GM21447 (cell line): ENCODE data around the gene TFR2.

Experiments
- ATAC-seq: cut with Tn5 transposase; IDR thresholded peaks from one replicate; pipeline ENCODE4 v1.9.1; 2021; ENCODE audit not compliant: unreplicated experiment

The TFR2 gene

GRCh38 chr7:100613412-100614175 is 27.8 kb downstream of the TFR2 start:
- no peak for ATAC-seq

- ATAC-seq: peak; percentile 10
Measured at GRCh38 chr7:100612730-100613390, 28.5 kb downstream of the TFR2 start.

- ATAC-seq: peak; percentile 92
Measured at GRCh38 chr7:100611983-100612729, 29.2 kb downstream of the TFR2 start, which contains the start of gene MOSPD3. Gene MOSPD3, plus strand, starts transcription at chr7:100612540. Its CDS starts 252 bp downstream, at chr7:100612792.

GRCh38 chr7:100609958-100610357 is 31.4 kb downstream of the TFR2 start:
- ATAC-seq: no peak

- no peak for ATAC-seq
Measured at GRCh38 chr7:100607111-100607510, 34.2 kb downstream of the TFR2 start.

GRCh38 chr7:100606313-100606712 is 35.0 kb downstream of the TFR2 start:
- no peak for ATAC-seq

- ATAC-seq: no peak
Measured at GRCh38 chr7:100604976-100605911, 36.1 kb downstream of the TFR2 start.

- ATAC-seq: peak; percentile 64
Measured at GRCh38 chr7:100604028-100604975, 37.0 kb downstream of the TFR2 start.

GRCh38 chr7:100603726-100604027 is 37.7 kb downstream of the TFR2 start:
- ATAC-seq: peak; percentile 14

GRCh38 chr7:100602889-100603725 is 38.2 kb downstream of the TFR2 start:
- ATAC-seq: no peak

GRCh38 chr7:100600730-100601038 is 40.7 kb downstream of the TFR2 start:
- ATAC-seq: no peak

GRCh38 chr7:100599911-100600729 is 41.2 kb downstream of the TFR2 start:
- ATAC-seq: no peak

GRCh38 chr7:100598425-100598824 is 42.9 kb downstream of the TFR2 start:
- ATAC-seq: no peak

GRCh38 chr7:100595188-100595587 is 46.2 kb downstream of the TFR2 start:
- no peak for ATAC-seq

GRCh38 chr7:100591596-100591995 is 49.8 kb downstream of the TFR2 start:
- ATAC-seq: no peak

GRCh38 chr7:100590077-100590737 is 51.1 kb downstream of the TFR2 start:
- no peak for ATAC-seq

GRCh38 chr7:100589341-100589947 is 51.9 kb downstream of the TFR2 start:
- ATAC-seq: no peak
